ENCODE data around the gene PROX1. TPM values are rescaled to one million over a fixed set of nuclear protein-coding genes. Genes with fewer than 3 reads are reported as not detected.

PROX1 gene
- total and polyA plus RNA-seq, 3 donors from 2014 or later = 4.2 to 19.1 (median 6.5) TPM

DNA sequence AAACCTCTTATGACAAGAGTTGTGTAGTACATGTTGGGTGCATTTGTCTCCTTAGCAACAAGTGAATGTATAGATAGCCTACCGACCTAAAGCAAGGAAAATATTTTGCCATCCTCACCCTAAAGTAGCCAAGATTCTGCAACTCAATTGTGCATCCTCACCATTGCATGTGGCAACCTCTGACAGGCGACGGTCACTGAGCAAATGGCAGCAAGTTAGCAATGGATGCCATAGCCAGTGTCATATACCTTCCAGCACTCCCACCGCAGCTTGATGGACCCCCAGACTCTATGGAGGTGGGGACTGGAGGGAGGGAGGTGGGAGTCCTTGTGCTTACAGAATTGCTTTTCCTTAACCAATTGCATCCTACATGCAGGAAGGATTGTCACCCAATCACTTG is 17.0 kb downstream of the PROX1 start:
- intact Hi-C loops (cut with DNase I; ENCODE audit: low total_unique reads) = no loop called here
- Histone ChIP-seq H3K4me1 (peaks cover 3% of the 10 kb centered on the region), H3K4me3 (no peak overlapping the region), H3K27me3 (no peaks in the 10 kb centered on the region), H3K36me3 (ENCODE audit: low read depth, missing control alignments) (no peaks in the 10 kb centered on the region), H3K27ac (no peak overlapping the region), H3K9me3 (no peaks in the 10 kb centered on the region)
- TF ChIP-seq, protein P1, sequence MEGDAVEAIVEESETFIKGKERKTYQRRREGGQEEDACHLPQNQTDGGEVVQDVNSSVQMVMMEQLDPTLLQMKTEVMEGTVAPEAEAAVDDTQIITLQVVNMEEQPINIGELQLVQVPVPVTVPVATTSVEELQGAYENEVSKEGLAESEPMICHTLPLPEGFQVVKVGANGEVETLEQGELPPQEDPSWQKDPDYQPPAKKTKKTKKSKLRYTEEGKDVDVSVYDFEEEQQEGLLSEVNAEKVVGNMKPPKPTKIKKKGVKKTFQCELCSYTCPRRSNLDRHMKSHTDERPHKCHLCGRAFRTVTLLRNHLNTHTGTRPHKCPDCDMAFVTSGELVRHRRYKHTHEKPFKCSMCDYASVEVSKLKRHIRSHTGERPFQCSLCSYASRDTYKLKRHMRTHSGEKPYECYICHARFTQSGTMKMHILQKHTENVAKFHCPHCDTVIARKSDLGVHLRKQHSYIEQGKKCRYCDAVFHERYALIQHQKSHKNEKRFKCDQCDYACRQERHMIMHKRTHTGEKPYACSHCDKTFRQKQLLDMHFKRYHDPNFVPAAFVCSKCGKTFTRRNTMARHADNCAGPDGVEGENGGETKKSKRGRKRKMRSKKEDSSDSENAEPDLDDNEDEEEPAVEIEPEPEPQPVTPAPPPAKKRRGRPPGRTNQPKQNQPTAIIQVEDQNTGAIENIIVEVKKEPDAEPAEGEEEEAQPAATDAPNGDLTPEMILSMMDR (IDR thresholded peaks at IDR 0.05) = no peak
- TF ChIP-seq POLR2A (IDR thresholded peaks at IDR 0.05) = no peak
- WGBS, 2 donors = 95 to 96% methylated on average over 4 of the region's 4 CpGs
- no peak for DNase-seq

GRCh38 chr1:214005708-214006107 is 17.9 kb downstream of the PROX1 start:
- Histone ChIP-seq H3K36me3 (ENCODE audit: low read depth, missing control alignments) (no peaks in the 10 kb centered on the region), H3K4me1 (peaks cover 3% of the 10 kb centered on the region), H3K27me3 (no peaks in the 10 kb centered on the region), H3K4me3 (no peak overlapping the region), H3K27ac (no peak overlapping the region), H3K9me3 (no peaks in the 10 kb centered on the region)
- DNase-seq = no peak
- no peak for TF ChIP-seq POLR2A (IDR thresholded peaks at IDR 0.05)
- TF ChIP-seq, protein P1 (IDR thresholded peaks at IDR 0.05) = no peak
- 88 to 92% methylated on average over 3 of the region's 3 CpGs for WGBS, 2 donors
- intact Hi-C loops (cut with DNase I; ENCODE audit: low total_unique reads) = no loop called here

- intact Hi-C loops (cut with DNase I; ENCODE audit: low total_unique reads) = no loop called here
- no peaks in the 10 kb centered on the region for H3K27me3 ChIP-seq
- H3K36me3 ChIP-seq (ENCODE audit: low read depth, missing control alignments) = no peaks in the 10 kb centered on the region
- H3K4me3 ChIP-seq = no peak overlapping the region
- H3K9me3 ChIP-seq = no peaks in the 10 kb centered on the region
- H3K4me1 ChIP-seq = peaks cover 3% of the 10 kb centered on the region
- DNase-seq = no peak
- TF ChIP-seq, protein P1 (IDR thresholded peaks at IDR 0.05) = no peak
- TF ChIP-seq POLR2A (IDR thresholded peaks at IDR 0.05) = no peak
- WGBS, 2 donors = 87 to 95% methylated on average over 3 of the region's 3 CpGs
- H3K27ac ChIP-seq = no peak overlapping the region
These were observed 19.1 kb downstream of the PROX1 start for GRCh38 chr1:214006845-214007244.

GRCh38 chr1:214008347-214008746 is 20.6 kb downstream of the PROX1 start:
- Histone ChIP-seq H3K36me3 (ENCODE audit: low read depth, missing control alignments) (no peaks in the 10 kb centered on the region), H3K9me3 (no peaks in the 10 kb centered on the region), H3K27ac (no peak overlapping the region), H3K4me1 (peaks cover 3% of the 10 kb centered on the region), H3K4me3 (no peak overlapping the region), H3K27me3 (no peaks in the 10 kb centered on the region)
- 92 to 93% methylated on average over 3 of the region's 3 CpGs for WGBS, 2 donors
- DNase-seq = no peak
- TF ChIP-seq, protein P1 (IDR thresholded peaks at IDR 0.05) = no peak
- TF ChIP-seq POLR2A (IDR thresholded peaks at IDR 0.05) = no peak
- intact Hi-C loops (cut with DNase I; ENCODE audit: low total_unique reads) = no loop called here

DNA sequence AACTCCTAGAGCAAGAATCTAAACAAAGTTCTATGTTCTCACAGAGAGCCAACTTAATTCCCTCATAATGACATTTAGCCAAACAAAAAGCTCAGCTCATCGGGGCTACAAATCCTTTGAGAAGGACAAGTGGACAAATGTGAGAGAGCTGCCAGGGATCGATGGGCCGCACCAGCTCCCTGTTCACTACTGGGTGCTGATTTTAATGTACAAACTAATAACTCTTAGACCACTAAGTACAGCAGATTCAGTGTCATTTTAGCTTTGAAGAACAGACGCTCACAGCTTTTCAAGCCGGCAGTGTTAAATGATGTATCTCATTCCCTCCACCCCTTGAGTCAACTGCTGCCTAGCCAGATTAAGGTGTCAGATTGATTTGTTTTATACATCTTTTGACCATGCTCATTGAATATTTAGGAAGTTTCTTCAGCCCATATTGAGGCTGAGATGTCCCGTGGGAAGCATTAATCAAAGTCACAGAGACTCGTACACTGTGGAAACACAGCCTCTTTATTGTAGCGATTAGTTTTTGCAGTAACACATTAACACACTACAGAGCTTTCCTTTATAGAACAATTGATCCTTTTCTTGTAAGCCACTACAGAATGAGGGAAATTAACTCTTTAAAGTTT is 21.1 kb downstream of the PROX1 start:
- H3K4me3 ChIP-seq = no peak overlapping the region
- H3K36me3 ChIP-seq (ENCODE audit: low read depth, missing control alignments) = no peaks in the 10 kb centered on the region
- WGBS, 2 donors = 76 to 81% methylated on average over 8 of the region's 8 CpGs
- intact Hi-C loops (cut with DNase I; ENCODE audit: low total_unique reads) = no loop called here
- peaks cover 3% of the 10 kb centered on the region for H3K4me1 ChIP-seq
- DNase-seq = no peak
- no peaks in the 10 kb centered on the region for H3K9me3 ChIP-seq
- no peaks in the 10 kb centered on the region for H3K27me3 ChIP-seq
- TF ChIP-seq, protein P1 (IDR thresholded peaks at IDR 0.05) = no peak
- no peak for TF ChIP-seq POLR2A (IDR thresholded peaks at IDR 0.05)
- no peak overlapping the region for H3K27ac ChIP-seq

Measured in testis (tissue), 3 donors.